Thyroid gland (tissue), 4 donors: ENCODE data around the gene USP32.

ENCODE experiments used
- CTCF ChIP-seq, 6 experiments: fragments of 200-600 bp in 3 of 6; fragments of 450-650 bp in 3 of 6; sonication (generic) in 3 of 6; IDR thresholded peaks; one replicate each; pipeline ENCODE4 v1.5.1; 2016 to 2019; ENCODE audit warnings: antibody characterized with exemption in 6 of 6, mild to moderate bottlenecking in 2 of 6, inconsistent platforms in 1 of 6, moderate library complexity in 1 of 6
- POLR2A ChIP-seq, 2 donors: fragments of 450-650 bp; IDR thresholded peaks; one replicate each; pipeline ENCODE4 v1.6.1; 2017; ENCODE audit warnings: antibody characterized with exemption in 2 of 2, mild to moderate bottlenecking in 2 of 2, moderate library complexity in 1 of 2

GRCh38 chr17:60398227-60398959, 6.5 kb upstream of the USP32 start:
- TF ChIP-seq CTCF (IDR thresholded peaks at IDR 0.05) (no peak), POLR2A (IDR thresholded peaks at IDR 0.05) (no peak)
